ENCODE data around the gene MTMR2.
"Not testable (repeated sequence)": the region's sequence is repeated elsewhere in the genome, so short reads cannot be mapped to it uniquely, and the experiment has no call there.

Gene MTMR2

DNA sequence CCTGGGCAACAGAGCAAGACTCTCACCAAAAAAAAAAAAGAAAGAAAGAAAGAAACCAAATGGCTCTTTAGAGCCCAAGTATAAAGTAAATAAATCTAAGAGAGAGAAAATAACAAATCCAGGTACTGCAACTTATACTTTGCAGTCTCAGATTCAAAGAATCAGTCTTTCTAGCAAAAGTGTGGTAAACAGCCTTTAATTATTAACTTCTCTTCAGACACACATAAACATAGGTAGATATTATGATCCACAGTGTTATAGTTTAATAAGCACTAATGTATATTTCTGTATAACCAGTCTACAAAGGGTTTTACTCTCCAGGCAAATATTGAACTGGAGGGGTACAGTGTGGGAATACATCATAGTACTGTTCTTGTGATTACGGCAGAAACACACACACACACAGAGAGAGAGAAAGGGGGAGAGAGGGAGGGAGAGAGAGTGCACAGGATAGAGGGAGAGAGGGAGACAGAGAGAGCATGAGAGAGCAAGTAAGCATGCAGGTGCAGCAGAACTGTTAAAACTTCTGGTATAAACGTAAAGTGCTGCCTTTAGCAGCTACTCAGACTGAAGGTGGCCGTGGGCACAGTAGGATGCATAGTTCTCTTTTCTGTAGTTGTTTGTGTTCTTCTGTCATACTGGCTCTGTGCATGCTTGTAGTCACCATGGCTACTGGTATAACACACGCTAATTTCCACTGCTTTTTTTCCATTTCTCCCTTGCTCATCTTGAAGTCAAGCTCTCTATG is 32.3 kb downstream of the MTMR2 start:
- H3K4me3 ChIP-seq (ENCODE audit: low read depth, low read length), result no peak overlapping the region

DNA sequence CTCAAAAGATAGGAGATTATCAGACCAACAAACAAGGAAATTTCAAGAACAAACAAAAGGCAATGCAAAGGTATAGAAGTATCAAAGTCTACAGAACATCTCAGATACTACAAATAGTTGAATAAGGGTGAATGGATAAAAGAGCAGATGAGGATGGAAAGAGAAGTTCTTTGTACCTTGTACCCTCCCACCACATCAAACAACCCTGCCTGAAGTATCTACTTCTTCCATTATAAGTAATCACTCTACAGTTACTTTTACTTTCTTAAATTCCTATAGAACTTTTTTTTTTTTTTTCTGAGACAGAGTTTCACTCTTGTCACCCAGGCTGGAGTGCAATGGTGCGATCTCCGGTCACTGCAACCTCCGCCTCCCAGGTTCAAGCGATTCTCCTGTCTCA is 35.1 kb downstream of the MTMR2 start:
- H3K4me3 ChIP-seq (ENCODE audit: low read depth, low read length), result no peak overlapping the region
- no peak for DNase-seq (ENCODE audit: low read depth)

More for the DNA sequence above, 32.3 kb downstream of the MTMR2 start:
- no peak for DNase-seq (ENCODE audit: low read depth)

DNA sequence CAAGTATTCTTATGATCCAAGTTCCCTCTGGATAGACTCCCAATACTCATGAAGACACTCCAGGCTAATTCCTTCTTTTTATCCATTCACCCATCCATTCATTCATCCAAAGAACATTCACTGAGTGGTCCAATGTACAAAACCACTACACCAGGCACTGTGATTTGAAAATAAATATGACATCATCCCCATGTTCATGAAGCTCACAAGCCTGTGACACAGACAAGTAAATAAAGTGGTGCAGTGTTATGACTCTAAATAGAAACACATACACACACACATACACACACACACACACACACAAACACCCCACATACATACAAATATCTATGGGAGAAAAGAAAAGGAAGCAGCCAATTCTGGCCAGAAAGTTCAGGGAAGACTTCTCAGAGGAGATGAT is 35.5 kb downstream of the MTMR2 start:
- DNase-seq (ENCODE audit: low read depth), result no peak
- no peak overlapping the region for H3K4me3 ChIP-seq (ENCODE audit: low read depth, low read length)

DNA sequence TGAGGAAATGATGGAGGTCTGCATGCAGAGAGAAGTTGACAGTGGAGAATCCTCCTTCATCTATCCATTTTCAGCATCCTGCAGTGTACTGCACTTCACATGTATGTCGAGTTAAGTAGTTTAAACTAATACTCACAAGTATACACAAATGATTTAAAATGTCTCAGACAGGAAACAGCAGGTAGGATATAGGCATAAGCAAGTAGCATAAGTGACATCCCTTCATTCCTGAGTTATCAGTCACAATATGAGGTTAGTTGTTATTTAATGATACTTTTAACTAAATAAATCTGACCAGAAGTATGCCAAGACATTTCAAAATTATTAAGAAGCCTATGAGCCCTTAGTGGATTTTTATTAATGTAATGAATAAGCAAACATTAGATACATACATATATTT is 37.4 kb downstream of the MTMR2 start:
- no peak for DNase-seq (ENCODE audit: low read depth)
- H3K4me3 ChIP-seq (ENCODE audit: low read depth, low read length), result no peak overlapping the region

DNA sequence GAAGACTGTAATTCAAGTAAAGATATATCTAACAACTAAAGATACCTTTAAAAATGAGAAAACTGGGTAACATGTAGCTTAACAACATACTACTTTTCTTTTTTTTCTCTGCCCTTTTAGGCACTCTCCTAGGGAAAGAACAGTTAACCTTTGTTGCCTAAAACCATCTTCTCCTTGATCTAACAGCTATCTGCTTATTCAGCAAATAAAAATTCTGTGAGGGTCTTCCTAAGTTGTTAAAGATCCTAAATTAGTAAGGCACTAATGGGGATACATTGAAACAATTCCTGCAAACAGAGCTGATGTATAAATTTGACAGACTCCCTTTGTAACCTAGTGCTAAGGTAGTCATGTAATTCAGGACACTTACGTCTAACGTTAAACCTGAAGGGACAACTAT is 39.1 kb downstream of the MTMR2 start:
- no peak overlapping the region for H3K4me3 ChIP-seq (ENCODE audit: low read depth, low read length)
- DNase-seq (ENCODE audit: low read depth), result no peak

DNA sequence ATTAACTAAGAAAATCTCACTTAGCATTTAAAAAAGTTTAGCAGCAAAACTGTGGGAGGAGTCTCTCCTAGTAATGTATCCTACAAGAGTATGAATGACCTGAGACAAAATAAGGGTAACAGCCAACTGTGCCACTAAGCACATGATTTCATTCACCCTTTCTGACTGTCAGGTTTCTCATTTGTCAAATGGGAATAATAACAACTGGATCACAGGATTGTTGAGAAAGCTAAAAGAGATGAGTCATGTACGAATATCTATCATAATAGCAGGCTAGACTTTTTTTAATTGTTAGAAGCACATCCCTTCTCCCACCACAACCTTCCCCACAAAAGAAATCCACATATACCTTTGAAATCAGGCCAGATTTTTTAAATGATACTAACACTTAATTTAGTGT is 39.5 kb downstream of the MTMR2 start:
- DNase-seq (ENCODE audit: low read depth), result peak; percentile 62
- no peak overlapping the region for H3K4me3 ChIP-seq (ENCODE audit: low read depth, low read length)

DNA sequence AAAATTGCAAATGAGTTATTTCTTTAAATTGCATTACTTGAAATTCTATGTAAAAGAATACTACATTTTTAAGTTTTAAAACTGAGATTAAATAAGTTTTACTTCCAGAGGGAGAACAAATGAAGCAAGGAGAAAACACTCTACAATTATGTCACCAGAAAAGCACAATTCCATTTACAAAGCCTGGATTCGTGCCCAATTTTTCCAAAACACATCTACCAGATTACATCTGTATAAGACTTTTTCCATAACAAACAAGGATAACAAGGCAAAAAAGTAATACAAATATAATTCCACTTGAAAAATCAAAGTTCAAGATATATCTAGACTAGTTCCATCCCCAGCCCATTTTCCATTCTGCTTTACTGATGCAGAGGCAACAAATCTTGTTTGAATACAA is 40.5 kb downstream of the MTMR2 start:
- no peak for DNase-seq (ENCODE audit: low read depth)
- no peak overlapping the region for H3K4me3 ChIP-seq (ENCODE audit: low read depth, low read length)

DNA sequence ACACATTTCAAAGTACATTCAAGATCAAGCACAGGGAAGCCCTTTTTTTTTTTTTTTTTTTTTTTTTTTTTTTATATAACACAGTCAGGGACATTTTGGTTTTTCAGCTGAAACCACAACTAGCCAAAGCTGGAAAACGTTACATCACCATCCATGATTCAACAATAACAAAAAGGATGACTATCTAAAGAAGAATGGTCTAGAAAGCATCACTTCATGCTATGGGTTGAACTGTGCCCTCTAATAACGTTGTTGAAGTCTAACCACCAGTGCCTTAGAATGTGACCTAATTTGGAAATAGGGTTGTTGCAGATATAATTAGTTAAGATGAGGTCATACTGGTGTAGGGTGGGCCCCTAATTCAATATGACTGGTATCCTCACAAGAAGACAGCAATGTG is 46.6 kb downstream of the MTMR2 start:
- no peak overlapping the region for H3K4me3 ChIP-seq (ENCODE audit: low read depth, low read length)
- DNase-seq (ENCODE audit: low read depth), result peak; percentile 99

DNA sequence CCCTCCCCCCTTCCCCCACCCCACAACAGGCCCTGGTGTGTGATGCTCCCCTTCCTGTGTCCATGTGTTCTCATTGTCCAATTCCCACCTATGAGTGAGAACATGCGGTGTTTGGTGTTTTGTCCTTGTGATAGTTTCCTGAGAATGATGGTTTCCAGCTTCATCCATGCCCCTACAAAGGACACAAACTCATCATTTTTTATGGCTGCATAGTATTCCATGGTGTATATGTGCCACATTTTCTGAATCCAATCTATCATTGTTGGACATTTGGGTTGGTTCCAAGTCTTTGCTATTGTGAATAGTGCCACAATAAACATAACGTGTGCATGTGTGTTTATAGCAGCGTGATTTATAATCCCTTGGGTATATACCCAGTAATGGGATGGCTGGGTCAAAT is 53.0 kb downstream of the MTMR2 start:
- not testable (repeated sequence) for DNase-seq (ENCODE audit: low read depth); H3K4me3 ChIP-seq (ENCODE audit: low read depth, low read length)

DNA sequence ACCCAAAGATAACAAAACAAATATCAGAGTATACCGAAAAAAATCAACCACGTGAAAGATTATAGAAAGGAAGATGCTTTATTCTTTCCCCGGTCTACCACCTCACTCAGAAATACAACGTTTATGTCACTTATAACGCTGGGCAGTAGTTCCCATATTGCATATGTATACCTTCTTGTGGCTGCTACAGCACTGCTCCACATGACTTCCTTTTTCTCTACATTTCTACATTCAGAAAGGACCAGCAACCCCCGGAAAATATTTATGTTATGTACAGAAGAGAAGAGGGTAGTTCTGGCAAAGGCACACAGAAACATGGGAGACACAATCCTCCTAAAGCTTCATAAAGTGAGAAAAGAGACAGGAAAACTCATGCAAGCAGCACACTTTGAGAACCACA is 56.8 kb downstream of the MTMR2 start:
- H3K4me3 ChIP-seq (ENCODE audit: low read depth, low read length), result no peak overlapping the region
- no peak for DNase-seq (ENCODE audit: low read depth)

DNA sequence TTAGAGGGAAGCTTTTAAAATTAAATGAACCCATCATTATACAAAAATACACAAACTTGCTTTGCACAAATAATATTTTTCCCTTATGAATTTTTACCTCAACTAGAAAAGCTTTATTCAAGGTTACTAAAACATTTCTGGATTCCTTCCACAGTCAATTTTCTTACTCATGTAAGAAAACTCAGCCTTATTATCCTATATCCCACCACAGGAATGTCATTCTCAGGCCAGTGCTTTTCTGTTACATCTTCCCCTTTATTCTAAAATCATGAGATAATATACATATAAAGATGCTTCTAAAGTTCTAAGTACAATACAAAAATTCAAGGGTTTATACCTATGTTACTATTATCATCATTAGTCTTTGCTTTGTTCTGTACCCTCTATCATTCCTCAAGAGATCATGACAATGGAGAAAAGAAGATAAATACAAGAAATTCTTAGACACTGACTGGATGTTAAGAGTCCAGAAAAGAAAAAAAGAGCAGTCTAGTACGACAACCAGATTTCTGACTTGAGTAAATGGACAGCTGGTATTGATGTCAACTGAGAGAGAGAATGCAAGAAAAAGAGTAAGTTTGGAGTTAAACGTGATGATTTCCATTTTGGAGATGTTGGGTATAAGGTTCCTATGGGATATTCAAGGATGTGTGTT is 60.3 kb downstream of the MTMR2 start:
- H3K4me3 ChIP-seq (ENCODE audit: low read depth, low read length), result no peak overlapping the region
- DNase-seq (ENCODE audit: low read depth), result peak; percentile 47

DNA sequence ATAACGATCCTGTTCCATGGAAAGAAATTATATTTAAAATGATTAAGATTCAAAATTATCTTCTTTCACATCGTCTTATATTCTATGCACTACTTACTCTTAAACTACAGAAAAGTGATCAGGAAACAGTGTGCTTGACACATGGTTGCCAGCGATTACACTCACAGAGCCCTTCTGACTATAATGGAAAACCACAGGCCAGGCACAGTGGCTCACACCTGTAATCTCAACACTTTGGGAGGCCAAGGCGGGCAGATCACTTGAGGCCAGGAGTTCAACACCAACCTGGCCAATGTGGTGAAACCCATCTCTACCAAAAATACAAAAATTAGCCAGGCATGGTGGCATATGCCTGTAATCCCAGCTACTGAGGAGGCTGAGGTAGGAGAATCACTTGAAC is 63.9 kb downstream of the MTMR2 start:
- H3K4me3 ChIP-seq (ENCODE audit: low read depth, low read length); DNase-seq (ENCODE audit: low read depth): not testable (repeated sequence)

DNA sequence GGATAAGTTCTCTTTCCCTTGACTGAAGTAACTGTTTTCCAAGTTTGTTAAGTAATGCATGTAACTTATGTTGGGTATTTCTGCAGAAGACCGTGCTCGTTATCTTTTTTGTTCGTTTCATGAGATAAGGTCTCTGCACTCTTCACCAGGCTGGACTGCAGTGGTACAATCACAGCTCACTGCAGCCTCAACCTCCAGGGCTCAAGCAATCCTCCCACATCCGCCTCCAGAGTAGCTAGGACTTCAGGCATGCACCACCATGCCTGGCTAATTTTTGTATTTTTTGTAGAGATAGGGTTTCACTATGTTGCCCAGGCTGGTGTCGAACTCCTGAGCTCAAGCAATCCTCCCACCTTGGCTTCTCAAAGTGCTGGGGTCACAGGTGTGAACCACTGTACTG is 69.5 kb downstream of the MTMR2 start:
- not testable (repeated sequence) for DNase-seq (ENCODE audit: low read depth); H3K4me3 ChIP-seq (ENCODE audit: low read depth, low read length)

DNA sequence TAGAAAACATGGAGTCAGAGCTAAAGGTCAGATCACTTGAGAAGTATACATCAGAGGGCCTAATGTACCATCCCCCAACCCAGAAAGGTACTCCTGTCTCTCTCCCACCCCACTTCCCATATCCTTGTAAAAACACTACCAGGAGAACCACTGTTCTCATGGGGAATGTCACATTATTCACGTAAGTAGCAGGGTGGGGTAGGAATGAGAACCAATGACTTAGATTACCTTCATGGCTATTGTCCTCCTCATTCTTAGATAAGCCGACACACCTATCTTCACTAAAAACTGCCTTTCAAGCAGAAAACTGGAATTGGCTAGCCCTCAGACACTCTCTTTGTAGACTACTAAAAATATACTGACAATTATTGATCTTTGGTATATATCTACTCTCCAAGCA is 70.0 kb downstream of the MTMR2 start:
- no peak overlapping the region for H3K4me3 ChIP-seq (ENCODE audit: low read depth, low read length)
- DNase-seq (ENCODE audit: low read depth), result no peak

DNA sequence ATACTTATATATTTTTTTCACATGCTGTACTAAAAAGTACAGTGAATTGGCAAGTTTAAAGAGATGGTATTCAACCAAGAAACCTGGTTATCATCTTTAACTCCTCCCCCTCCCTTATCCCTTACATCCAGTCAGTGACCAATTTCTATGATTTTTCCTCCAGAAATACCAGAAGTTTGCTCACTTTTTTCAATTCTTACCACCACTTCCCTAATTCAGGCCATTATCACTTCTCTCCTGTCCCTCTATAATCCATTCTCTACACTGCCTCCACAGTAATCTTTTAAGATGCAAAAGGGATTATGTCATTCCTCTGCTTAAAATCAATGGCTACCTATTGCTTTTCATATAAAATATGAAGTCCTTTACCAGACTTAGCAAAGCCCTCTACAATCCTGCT is 70.8 kb downstream of the MTMR2 start:
- DNase-seq (ENCODE audit: low read depth), result no peak
- no peak overlapping the region for H3K4me3 ChIP-seq (ENCODE audit: low read depth, low read length)

DNA sequence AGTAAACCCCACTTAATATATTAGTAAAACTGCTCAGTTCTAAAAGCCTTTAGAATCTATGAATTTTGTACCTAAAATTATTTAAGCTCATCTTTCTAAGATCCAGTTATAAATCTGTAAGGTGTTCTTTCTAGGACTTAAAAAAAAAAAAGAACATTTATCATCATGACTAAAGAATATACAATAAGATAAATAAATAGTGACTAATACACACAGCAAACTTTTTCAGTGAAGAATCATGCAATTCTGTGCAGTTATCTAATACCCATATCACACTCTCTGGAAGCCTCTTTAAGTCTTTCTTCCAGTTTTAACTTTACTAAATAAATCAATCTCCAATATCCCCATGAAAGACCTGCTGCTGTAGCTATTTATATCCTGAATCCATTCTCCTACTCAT is 73.8 kb downstream of the MTMR2 start:
- H3K4me3 ChIP-seq (ENCODE audit: low read depth, low read length), result no peak overlapping the region
- DNase-seq (ENCODE audit: low read depth), result no peak

DNA sequence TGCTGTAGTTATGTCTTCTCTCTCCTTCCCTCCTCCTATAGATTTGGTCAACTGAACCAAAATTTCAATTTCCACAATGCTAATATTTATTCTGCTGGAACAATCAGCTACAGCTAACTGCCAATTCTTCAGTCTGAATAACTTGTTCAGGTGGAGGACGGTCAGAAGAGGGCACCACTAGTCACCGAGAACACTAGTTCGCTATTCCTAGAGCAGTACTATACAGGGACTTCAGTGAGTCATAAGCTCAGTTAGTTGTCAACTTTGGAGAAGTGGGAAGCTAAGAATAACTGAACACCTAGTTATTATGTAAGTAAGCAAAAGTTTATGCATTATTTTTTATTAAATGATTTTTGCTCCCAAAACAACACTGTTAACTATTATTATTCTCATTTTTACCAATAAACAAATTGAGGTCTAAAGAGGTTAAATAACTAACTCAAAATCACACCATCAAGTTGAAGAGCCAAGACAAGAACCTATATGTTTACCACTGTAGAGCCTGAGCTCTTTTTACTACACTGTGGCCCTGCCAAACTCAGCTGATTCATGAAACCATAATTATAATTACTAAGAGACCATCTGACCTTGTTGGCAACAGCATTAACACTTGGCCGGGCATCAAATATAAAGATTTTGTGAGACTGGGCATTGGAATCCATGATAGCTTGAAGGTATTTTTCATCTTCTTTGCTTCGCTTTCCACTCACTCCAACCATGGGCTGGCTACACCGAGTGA is 74.7 kb downstream of the MTMR2 start:
- peak; percentile 55 for DNase-seq (ENCODE audit: low read depth)
- H3K4me3 ChIP-seq (ENCODE audit: low read depth, low read length), result no peak overlapping the region

DNA sequence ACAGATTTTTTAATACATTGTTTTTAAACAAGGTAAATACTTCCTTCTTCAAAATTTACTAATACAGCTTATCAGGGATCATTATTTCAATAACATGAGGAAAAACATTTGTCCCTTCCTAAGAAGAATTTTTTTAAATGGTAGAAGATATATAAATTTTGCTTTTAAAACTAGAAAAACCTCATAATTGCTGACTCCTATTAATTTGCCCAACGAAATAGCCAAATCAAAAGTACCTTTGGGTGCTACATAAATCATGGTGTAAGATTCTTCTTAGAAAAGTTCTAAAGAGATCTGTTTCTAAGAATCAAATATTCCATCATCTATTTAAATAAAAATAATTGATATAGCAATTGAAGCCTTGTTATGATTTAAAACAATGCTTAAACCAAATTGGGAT is 78.7 kb downstream of the MTMR2 start:
- no peak overlapping the region for H3K4me3 ChIP-seq (ENCODE audit: low read depth, low read length)
- no peak for DNase-seq (ENCODE audit: low read depth)

DNA sequence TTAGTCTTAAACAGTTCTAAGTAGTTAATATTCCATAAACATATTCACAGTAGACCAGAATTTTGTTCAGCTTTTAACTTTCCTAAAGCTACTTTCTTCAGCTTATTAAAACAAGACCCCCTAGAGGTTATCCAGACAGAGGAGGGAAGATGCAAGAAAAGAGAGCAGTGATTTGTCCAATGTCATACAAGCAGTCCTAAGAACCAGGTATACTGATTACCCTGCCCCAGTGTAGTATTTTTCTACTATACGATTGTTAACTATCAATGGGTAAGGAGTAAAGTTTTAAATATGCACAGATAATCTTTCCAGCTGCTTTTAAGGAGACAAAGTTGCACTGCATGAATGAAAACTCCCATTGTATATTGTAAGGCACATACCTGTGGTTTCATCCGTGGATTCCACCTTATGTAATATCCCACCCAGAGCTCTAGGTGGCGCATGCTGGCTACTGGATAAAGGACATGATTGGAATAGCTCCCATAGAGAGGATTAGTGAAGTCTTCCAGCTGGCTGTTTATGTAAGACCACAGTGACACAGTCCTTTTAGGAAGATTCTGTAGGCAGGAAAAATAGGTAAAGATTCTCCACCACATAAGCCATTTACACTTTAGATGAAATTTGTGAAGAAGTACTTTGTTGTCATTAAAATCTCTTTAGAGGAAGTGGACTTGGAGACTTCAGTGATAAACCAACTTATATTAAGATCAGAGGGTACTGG is 88.0 kb downstream of the MTMR2 start:
- DNase-seq (ENCODE audit: low read depth), result peak; percentile 80
- H3K4me3 ChIP-seq (ENCODE audit: low read depth, low read length), result no peak overlapping the region

DNA sequence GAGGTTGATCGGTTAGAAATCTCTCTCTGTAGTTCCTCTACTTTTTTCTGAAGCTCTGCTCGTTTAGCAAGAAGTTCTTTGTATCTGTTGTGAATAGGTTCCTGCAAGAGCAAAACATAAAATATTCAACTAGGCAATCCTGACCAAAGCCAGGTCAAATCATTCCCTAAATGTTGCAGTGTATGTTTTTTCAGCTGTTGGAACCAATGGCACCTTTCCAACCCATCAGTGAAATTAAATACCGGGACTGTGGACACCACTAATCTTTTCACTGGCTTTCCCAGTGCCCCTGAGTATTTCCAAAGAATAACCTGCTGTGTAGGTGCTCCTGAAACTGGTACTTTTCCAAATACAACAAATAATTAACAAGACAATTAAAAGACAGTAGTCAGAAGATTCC is 88.6 kb downstream of the MTMR2 start:
- no peak for DNase-seq (ENCODE audit: low read depth)
- H3K4me3 ChIP-seq (ENCODE audit: low read depth, low read length), result no peak overlapping the region
